HepG2 (cell line): ENCODE data around the gene DPM1. TPM values are rescaled to one million over a fixed set of nuclear protein-coding genes. Genes with fewer than 3 reads are reported as not detected.

ENCODE experiments used
- ARID5B ChIP-seq: IDR thresholded peaks from 2 replicates; pipeline ENCODE4 v1.4.0; 2020; ENCODE audit warnings: mild to moderate bottlenecking, missing genetic modification reagents
- CREB1 ChIP-seq, 2 experiments: fragments of 450-650 bp in 1 of 2; IDR thresholded peaks; 2 replicates each; pipeline ENCODE4 v1.6.1; 2016 to 2017; ENCODE audit warnings: control low read depth in 1 of 2, mild to moderate bottlenecking in 1 of 2, missing compliant biosample characterization in 1 of 2, missing genetic modification characterization in 1 of 2
- GATAD1 ChIP-seq: IDR thresholded peaks from 2 replicates; pipeline ENCODE4 v1.6.1; 2016; ENCODE audit warnings: missing genetic modification reagents, missing compliant biosample characterization
- HCFC1 ChIP-seq: fragments of 150-350 bp; IDR thresholded peaks from 2 replicates; pipeline ENCODE4 v1.6.1; 2014; ENCODE audit warnings: low read depth, low read length
- HNRNPUL1 ChIP-seq: fragments of 200-400 bp; formaldehyde crosslinking; IDR thresholded peaks from 2 replicates; pipeline ENCODE4 v1.6.1; 2017; ENCODE audit warnings: low read depth, mild to moderate bottlenecking, low read length, moderate library complexity
- MED1 ChIP-seq: sonication (generic); formaldehyde crosslinking; IDR thresholded peaks from 2 replicates; pipeline ENCODE4 v1.4.0; 2020; ENCODE audit warnings: missing genetic modification reagents
- MXI1 ChIP-seq: IDR thresholded peaks from 3 replicates; pipeline ENCODE4 v1.6.1; 2012; ENCODE audit warnings: low read depth, low read length, inconsistent platforms, borderline replicate concordance
- ONECUT2 ChIP-seq: sonication (generic); formaldehyde crosslinking; IDR thresholded peaks from 2 replicates; pipeline ENCODE4 v1.4.0; 2020; ENCODE audit warnings: missing genetic modification reagents
- PHF21A ChIP-seq: sonication (generic); formaldehyde crosslinking; IDR thresholded peaks from 2 replicates; pipeline ENCODE4 v1.5.0; 2020; ENCODE audit warnings: mild to moderate bottlenecking, missing genetic modification reagents
- PITX1 ChIP-seq: sonication (generic); formaldehyde crosslinking; IDR thresholded peaks from 2 replicates; pipeline ENCODE4 v1.5.1; 2020; ENCODE audit warnings: mild to moderate bottlenecking, missing genetic modification reagents
- RAD21 ChIP-seq: fragments of 450-650 bp; formaldehyde crosslinking; IDR thresholded peaks from 2 replicates; pipeline ENCODE4 v1.5.0; 2020; ENCODE audit warnings: mild to moderate bottlenecking
- REPIN1 ChIP-seq: sonication (generic); formaldehyde crosslinking; IDR thresholded peaks from 2 replicates; pipeline ENCODE4 v1.8.0; 2022; ENCODE audit warnings: missing genetic modification reagents, low read depth, mild to moderate bottlenecking, borderline replicate concordance
- SALL2 ChIP-seq: sonication (generic); formaldehyde crosslinking; IDR thresholded peaks from 2 replicates; pipeline ENCODE4 v1.8.1; 2023; ENCODE audit warnings: mild to moderate bottlenecking, missing genetic modification reagents, inconsistent platforms
- SAP130 ChIP-seq: IDR thresholded peaks from 2 replicates; pipeline ENCODE4 v1.6.1; 2016; ENCODE audit warnings: low read depth
- SMC3 ChIP-seq: IDR thresholded peaks from 2 replicates; pipeline ENCODE4 v1.6.1; 2011; ENCODE audit warnings: low read length, improper control_type of control experiment
- TAF15 ChIP-seq: fragments of 200-400 bp; formaldehyde crosslinking; IDR thresholded peaks from one replicate; pipeline ENCODE4 v1.6.1; 2018; ENCODE audit warnings: mild to moderate bottlenecking, low read depth, low read length; ENCODE audit not compliant: poor library complexity, severe bottlenecking
- ZBTB25 ChIP-seq: IDR thresholded peaks from 2 replicates; pipeline ENCODE4 v1.6.1; 2018; ENCODE audit warnings: missing genetic modification reagents
- ZMYM3 ChIP-seq: sonication (generic); formaldehyde crosslinking; IDR thresholded peaks from 2 replicates; pipeline ENCODE4 v1.5.1; 2020; ENCODE audit warnings: mild to moderate bottlenecking, missing genetic modification reagents
- ZMYM4 ChIP-seq: sonication (generic); formaldehyde crosslinking; IDR thresholded peaks from 2 replicates; pipeline ENCODE4 v1.8.1; 2023; ENCODE audit warnings: mild to moderate bottlenecking, missing genetic modification reagents
- ZNF577 ChIP-seq: sonication (generic); formaldehyde crosslinking; IDR thresholded peaks from 2 replicates; pipeline ENCODE4 v1.4.0; 2020; ENCODE audit warnings: mild to moderate bottlenecking, low read depth, missing genetic modification reagents, borderline replicate concordance
- ZNF619 ChIP-seq: sonication (generic); formaldehyde crosslinking; IDR thresholded peaks from 2 replicates; pipeline ENCODE4 v1.4.0; 2020; ENCODE audit warnings: mild to moderate bottlenecking, missing genetic modification reagents
- polyA plus RNA-seq, 8 experiments: library from polyadenylated mRNA; depleted of rRNA in 3 of 8; stranded (reverse) in 7 of 8; unstranded in 1 of 8; fragments of >200 nt; fragmentation: Illumina TruSeq in 4 of 8; extraction: Trizol in 4 of 8; gene quantifications; 2 replicates each; pipeline versions ENCODE4 v1.2.1 to v1.2.3, GENCODE V29; 2011 to 2016; ENCODE audit warnings: low read depth in 4 of 8, missing spikeins in 1 of 8, mixed read lengths in 1 of 8; ENCODE audit not compliant: insufficient read depth in 1 of 8
- total RNA-seq, 5 experiments: library from RNA; depleted of rRNA; stranded (reverse); fragments of >200 nt; fragmentation: Illumina TruSeq; extraction: Trizol; gene quantifications; 2 replicates each; pipeline ENCODE4 v1.2.3, GENCODE V29; 2016; ENCODE audit warnings: low read depth in 1 of 5
- TF ChIP-seq, protein P1 (sequence below): sonication (generic); formaldehyde crosslinking; IDR thresholded peaks from 2 replicates; pipeline ENCODE4 v1.5.1; 2020; ENCODE audit warnings: mild to moderate bottlenecking, missing genetic modification reagents

The DPM1 gene
- total and polyA plus RNA-seq, 2 of the 13 experiments (the other 11 are each of a cell fraction or from before 2014, with no cell fraction given): 83.2 to 161 TPM

GRCh38 chr20:50992733-50993457 is 34.6 kb upstream of the DPM1 start (continued):
- TF ChIP-seq CREB1 (IDR thresholded peaks at IDR 0.05): 0 out of 2 replicates have a peak, but pooled peaks have one; percentile 31
- TF ChIP-seq CREB1 (CRISPR knock-in tag; IDR thresholded peaks at IDR 0.05): no peak
- TF ChIP-seq ZNF619 (CRISPR knock-in tag): peak; percentile 82; the same call in 1 of the 2 replicates
- TF ChIP-seq SALL2 (CRISPR knock-in tag): 0 out of 2 replicates have a peak, but pooled peaks have one; percentile 41
- no peak for TF ChIP-seq ZBTB25 (CRISPR knock-in tag)
- TF ChIP-seq PITX1: peak; percentile 78
- TF ChIP-seq RAD21 (CRISPR knock-in tag): peak; percentile 72
- TF ChIP-seq SAP130 (CRISPR knock-in tag): peak; percentile 21; the same call in 1 of the 2 replicates
- TF ChIP-seq ZNF577 (CRISPR knock-in tag): no peak
- TF ChIP-seq TAF15: no peak
- TF ChIP-seq ONECUT2 (CRISPR knock-in tag): no peak
- peak; percentile 84 for TF ChIP-seq ZMYM4 (CRISPR knock-in tag)
- TF ChIP-seq MXI1: 0 out of 3 replicates have a peak, but pooled peaks have one; percentile 30
- TF ChIP-seq SMC3: peak; percentile 76
- TF ChIP-seq ARID5B (CRISPR knock-in tag): no peak
- no peak for TF ChIP-seq MED1 (CRISPR knock-in tag)
- no peak for TF ChIP-seq HNRNPUL1
- TF ChIP-seq GATAD1 (CRISPR knock-in tag): 0 out of 2 replicates have a peak, but pooled peaks have one; percentile 40
- TF ChIP-seq ZMYM3: 0 out of 2 replicates have a peak, but pooled peaks have one; percentile 30
- TF ChIP-seq HCFC1: 0 out of 2 replicates have a peak, but pooled peaks have one; percentile 1
- TF ChIP-seq REPIN1 (CRISPR knock-in tag): peak; percentile 54; the same call in 1 of the 2 replicates
- TF ChIP-seq, protein P1, sequence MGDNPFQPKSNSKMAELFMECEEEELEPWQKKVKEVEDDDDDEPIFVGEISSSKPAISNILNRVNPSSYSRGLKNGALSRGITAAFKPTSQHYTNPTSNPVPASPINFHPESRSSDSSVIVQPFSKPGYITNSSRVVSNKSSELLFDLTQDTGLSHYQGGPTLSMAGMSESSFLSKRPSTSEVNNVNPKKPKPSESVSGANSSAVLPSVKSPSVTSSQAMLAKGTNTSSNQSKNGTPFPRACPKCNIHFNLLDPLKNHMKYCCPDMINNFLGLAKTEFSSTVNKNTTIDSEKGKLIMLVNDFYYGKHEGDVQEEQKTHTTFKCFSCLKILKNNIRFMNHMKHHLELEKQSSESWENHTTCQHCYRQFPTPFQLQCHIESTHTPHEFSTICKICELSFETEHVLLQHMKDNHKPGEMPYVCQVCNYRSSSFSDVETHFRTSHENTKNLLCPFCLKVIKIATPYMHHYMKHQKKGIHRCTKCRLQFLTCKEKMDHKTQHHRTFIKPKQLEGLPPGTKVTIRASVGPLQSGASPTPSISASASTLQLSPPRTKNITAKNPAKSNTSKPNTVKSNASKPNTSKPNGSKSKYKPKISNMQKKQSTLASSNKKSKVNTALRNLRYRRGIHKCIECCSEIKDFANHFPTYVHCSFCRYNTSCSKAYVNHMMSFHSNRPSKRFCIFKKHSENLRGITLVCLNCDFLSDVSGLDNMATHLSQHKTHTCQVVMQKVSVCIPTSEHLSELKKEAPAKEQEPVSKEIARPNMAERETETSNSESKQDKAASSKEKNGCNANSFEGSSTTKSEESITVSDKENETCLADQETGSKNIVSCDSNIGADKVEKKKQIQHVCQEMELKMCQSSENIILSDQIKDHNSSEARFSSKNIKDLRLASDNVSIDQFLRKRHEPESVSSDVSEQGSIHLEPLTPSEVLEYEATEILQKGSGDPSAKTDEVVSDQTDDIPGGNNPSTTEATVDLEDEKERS: peak; percentile 53; the same call in 1 of the 2 replicates
- 0 out of 2 replicates have a peak, but pooled peaks have one; percentile 18 for TF ChIP-seq PHF21A (CRISPR knock-in tag)
